HepG2 (cell line): ENCODE measurements around the gene CAMK2D. TPM values are rescaled to one million over a fixed set of nuclear protein-coding genes. Genes with fewer than 3 reads are reported as not detected.

ENCODE experiments used
- ATAC-seq: fragments of 200-7000 bp; cut with Tn5 transposase; 3 replicates; pipeline ENCODE4 v1.9.1; 2020; ENCODE audit warnings: mild to moderate bottlenecking, moderate library complexity
- BruUV-seq: library from RNA; stranded (reverse); fragments of 400-500 nt; replicated peaks from 2 replicates; lab custom pipeline; 2021; lab: Mats Ljungman, UMichigan
- CTCF ChIA-PET: fragments of 300-600 bp; formaldehyde crosslinking; extraction: SDS; loops from one replicate; lab custom pipeline; 2021; ENCODE audit warnings: low total read pairs, inconsistent platforms, low intra/inter-chr PET ratio; lab: Yijun Ruan, JAX
- POLR2A ChIA-PET: fragments of 350-600 bp; sonication (Branson Sonifier 250); formaldehyde crosslinking; loops from one replicate; lab custom pipeline; 2020; ENCODE audit warnings: antibody characterized with exemption, inconsistent platforms; lab: Yijun Ruan, JAX
- DNase-seq: peaks from one replicate; pipeline ENCODE4 v3.0.0-alpha.2; 2015; ENCODE audit warnings: low spot score
- FAIRE-seq: peaks from 3 replicates; lab custom pipeline; 2011; peaks lifted over from hg19 to GRCh38; lab: Jason Lieb, UNC
- H2AFZ ChIP-seq: one replicate; pipeline ENCODE4 v1.6.1; 2011; ENCODE audit warnings: low read length, inconsistent platforms
- H3K27ac ChIP-seq: fragments of 300-600 bp; 3 replicates; pipeline ENCODE4 v1.8.0; 2011; ENCODE audit warnings: mixed run types, mild to moderate bottlenecking, mixed read lengths, low read length, inconsistent platforms; ENCODE audit not compliant: insufficient read depth; ENCODE audit errors: extremely low read length
- H3K27me3 ChIP-seq, 2 experiments: fragments of 200-600 bp in 1 of 2; 2 replicates in 1 of 2; 3 replicates in 1 of 2; pipeline versions ENCODE4 v1.6.0 to v1.8.0; 2011; ENCODE audit warnings: low read length in 2 of 2, mild to moderate bottlenecking in 2 of 2, moderate library complexity in 2 of 2, inconsistent platforms in 1 of 2; ENCODE audit not compliant: insufficient read depth in 2 of 2, control insufficient read depth in 1 of 2
- H3K36me3 ChIP-seq, 2 experiments: fragments of 200-600 bp in 1 of 2; replicated peaks in 1 of 2; 2 replicates in 1 of 2; 3 replicates in 1 of 2; pipeline versions ENCODE4 v1.5.1 to v1.8.0; 2011; ENCODE audit warnings: low read length in 2 of 2, inconsistent platforms in 1 of 2; ENCODE audit not compliant: insufficient read depth in 2 of 2, control insufficient read depth in 1 of 2
- H3K4me1 ChIP-seq: 2 replicates; pipeline ENCODE4 v1.5.1; 2012; ENCODE audit warnings: low read length, inconsistent platforms; ENCODE audit not compliant: insufficient read depth
- H3K4me2 ChIP-seq: 2 replicates; pipeline ENCODE4 v1.6.0; 2011; ENCODE audit warnings: low read depth, low read length, inconsistent platforms
- H3K4me3 ChIP-seq, 3 experiments: fragments of 200-600 bp in 1 of 3; sonication (generic), shearing (Covaris generic) in 1 of 3; replicated peaks in 1 of 3; 2 replicates each; pipeline ENCODE4 v1.5.1; 2011 to 2016; ENCODE audit warnings: low read length in 3 of 3, inconsistent platforms in 2 of 3, low read depth in 2 of 3, mild to moderate bottlenecking in 2 of 3, control low read depth in 1 of 3, mixed read lengths in 1 of 3; ENCODE audit not compliant: insufficient read depth in 1 of 3
- H3K79me2 ChIP-seq: one replicate; pipeline ENCODE4 v1.6.1; 2011; ENCODE audit warnings: low read length, inconsistent platforms; ENCODE audit not compliant: insufficient read depth
- H3K9ac ChIP-seq: 2 replicates; pipeline ENCODE4 v1.6.0; 2011; ENCODE audit warnings: mild to moderate bottlenecking, low read depth, low read length, inconsistent platforms; ENCODE audit not compliant: insufficient read depth
- H3K9me3 ChIP-seq: 2 replicates; pipeline ENCODE4 v1.5.1; 2012; ENCODE audit warnings: mild to moderate bottlenecking, low read length
- H4K20me1 ChIP-seq: 2 replicates; pipeline ENCODE4 v1.6.0; 2011; ENCODE audit warnings: inconsistent platforms, mild to moderate bottlenecking, low read length, moderate library complexity; ENCODE audit not compliant: insufficient read depth
- ASH2L ChIP-seq: fragments of 300-600, 200-600 bp; sonication (generic); IDR thresholded peaks from 2 replicates; pipeline ENCODE4 v1.7.0; 2017; ENCODE audit warnings: low read depth, mild to moderate bottlenecking, moderate library complexity, mixed read lengths, low read length; ENCODE audit not compliant: insufficient read length
- CREM ChIP-seq, 2 experiments: sonication (generic) in 1 of 2; formaldehyde crosslinking in 1 of 2; IDR thresholded peaks; 2 replicates each; pipeline versions ENCODE4 v1.4.0 to v1.6.1; 2016 to 2020; ENCODE audit warnings: antibody characterized with exemption in 1 of 2, mild to moderate bottlenecking in 1 of 2, missing genetic modification reagents in 1 of 2
- ERF ChIP-seq: IDR thresholded peaks from 2 replicates; pipeline ENCODE4 v1.6.1; 2018; ENCODE audit warnings: missing biosample characterization, missing genetic modification reagents
- FOXO1 ChIP-seq: sonication (generic); formaldehyde crosslinking; IDR thresholded peaks from 2 replicates; pipeline ENCODE4 v1.4.0; 2020; ENCODE audit warnings: missing genetic modification reagents
- IRX3 ChIP-seq: sonication (generic); formaldehyde crosslinking; IDR thresholded peaks from 2 replicates; pipeline ENCODE4 v1.8.1; 2023; ENCODE audit warnings: mild to moderate bottlenecking, low read depth, missing genetic modification reagents, borderline replicate concordance
- JUNB ChIP-seq: sonication (generic); formaldehyde crosslinking; IDR thresholded peaks from 2 replicates; pipeline ENCODE4 v1.8.0; 2022; ENCODE audit warnings: missing genetic modification reagents, mild to moderate bottlenecking, borderline replicate concordance
- KDM3A ChIP-seq: IDR thresholded peaks from 2 replicates; pipeline ENCODE4 v1.6.1; 2018; ENCODE audit warnings: low read depth, missing compliant biosample characterization
- NBN ChIP-seq: fragments of 450-650 bp; conservative IDR thresholded peaks from 2 replicates; pipeline ENCODE4 v1.6.1; 2017
- NFKBIZ ChIP-seq: IDR thresholded peaks from 2 replicates; pipeline ENCODE4 v1.6.1; 2018; ENCODE audit warnings: missing genetic modification reagents, missing compliant biosample characterization
- RXRB ChIP-seq: IDR thresholded peaks from 2 replicates; pipeline ENCODE4 v1.6.1; 2016; ENCODE audit warnings: borderline replicate concordance, missing genetic modification reagents, missing compliant biosample characterization
- ZBTB42 ChIP-seq: sonication (generic); formaldehyde crosslinking; IDR thresholded peaks from 2 replicates; pipeline ENCODE4 v1.5.0; 2020; ENCODE audit warnings: mild to moderate bottlenecking, missing genetic modification reagents
- ZFY ChIP-seq: sonication (generic); formaldehyde crosslinking; IDR thresholded peaks from 2 replicates; pipeline ENCODE4 v1.4.0; 2020; ENCODE audit warnings: missing genetic modification reagents
- ZNF24 ChIP-seq: fragments of 450-650 bp; IDR thresholded peaks from 2 replicates; pipeline ENCODE4 v1.6.1; 2017; ENCODE audit warnings: antibody characterized with exemption, mild to moderate bottlenecking
- ZNF782 ChIP-seq: sonication (generic); formaldehyde crosslinking; IDR thresholded peaks from 2 replicates; pipeline ENCODE4 v1.4.0; 2020; ENCODE audit warnings: missing genetic modification reagents, mild to moderate bottlenecking, borderline replicate concordance
- ZZZ3 ChIP-seq: sonication (generic); formaldehyde crosslinking; IDR thresholded peaks from 2 replicates; pipeline ENCODE4 v1.4.0; 2020; ENCODE audit warnings: missing genetic modification reagents, mild to moderate bottlenecking, borderline replicate concordance
- WGBS: methylation state at CpG from one replicate; pipeline ENCODE4 v1.1.6; 2017; ENCODE audit warnings: low lambda C conversion rate; 5-methylcytosine and 5-hydroxymethylcytosine counted together
- in situ Hi-C: cut with HindIII; loops from 2 replicates; pipeline ENCODE4 v1.10.0; 2017; ENCODE audit warnings: low pct_unique_long_range_greater_than_20kb; ENCODE audit not compliant: extremely low pct_ligation_motif_present
- intact Hi-C: fragments of 100-400 bp; cut with micrococcal nuclease; formaldehyde crosslinking; loops from one replicate; pipeline ENCODE4 v1.10.0; 2022; ENCODE audit not compliant: unreplicated experiment
- polyA plus RNA-seq, 8 experiments: library from polyadenylated mRNA; depleted of rRNA in 3 of 8; stranded (reverse) in 7 of 8; unstranded in 1 of 8; fragments of >200 nt; fragmentation: Illumina TruSeq in 4 of 8; extraction: Trizol in 4 of 8; gene quantifications; 2 replicates each; pipeline versions ENCODE4 v1.2.1 to v1.2.3, GENCODE V29; 2011 to 2016; ENCODE audit warnings: low read depth in 4 of 8, missing spikeins in 1 of 8, mixed read lengths in 1 of 8; ENCODE audit not compliant: insufficient read depth in 1 of 8
- total RNA-seq, 5 experiments: library from RNA; depleted of rRNA; stranded (reverse); fragments of >200 nt; fragmentation: Illumina TruSeq; extraction: Trizol; gene quantifications; 2 replicates each; pipeline ENCODE4 v1.2.3, GENCODE V29; 2016; ENCODE audit warnings: low read depth in 1 of 5
- TF ChIP-seq, protein P1 (sequence below): IDR thresholded peaks from 2 replicates; pipeline ENCODE4 v1.6.1; 2016; ENCODE audit warnings: low read depth, control low read depth
- TF ChIP-seq, protein P2 (sequence below): sonication (generic); formaldehyde crosslinking; IDR thresholded peaks from 2 replicates; pipeline ENCODE4 v1.4.0; 2020; ENCODE audit warnings: missing genetic modification reagents

Gene CAMK2D
- total and polyA plus RNA-seq, 2 of the 13 experiments (the other 11 are each of a cell fraction or from before 2014, with no cell fraction given), result 18.0 to 65.4 TPM

DNA sequence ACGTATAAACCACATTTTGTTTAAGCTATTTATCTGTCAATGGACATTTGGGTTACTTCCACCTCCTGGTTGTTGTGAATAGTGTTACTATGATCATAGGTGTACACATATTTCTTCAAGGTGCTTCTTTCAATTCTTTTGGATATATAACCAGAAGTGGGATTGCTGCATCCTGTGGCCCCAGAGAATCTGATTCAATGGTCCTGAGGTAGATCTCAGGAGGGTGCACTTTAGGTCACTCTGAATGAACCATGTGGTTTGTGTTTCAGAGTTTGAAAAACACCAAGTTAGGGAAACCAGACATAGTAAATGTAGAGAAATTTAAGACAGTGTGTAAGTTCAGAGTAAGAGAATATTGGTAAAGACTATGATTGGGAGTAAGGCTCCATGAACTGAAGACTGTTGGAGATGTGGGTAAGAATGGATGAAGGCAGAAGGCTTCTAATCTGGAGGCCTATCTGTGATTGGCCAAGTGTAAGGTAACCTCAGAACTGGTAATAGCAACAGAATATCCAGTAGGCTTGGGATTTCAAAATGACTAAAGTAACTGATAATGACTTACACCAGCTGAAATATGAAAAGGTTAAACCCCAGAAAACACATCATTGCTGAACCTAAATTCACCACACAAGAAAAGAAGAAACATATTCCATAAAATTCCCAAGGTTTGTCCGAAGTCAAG is 236.9 kb downstream of the CAMK2D start:
- 97% methylated on average over 2 of the region's 2 CpGs for WGBS
- TF ChIP-seq NBN, result no peak
- TF ChIP-seq, protein P1, sequence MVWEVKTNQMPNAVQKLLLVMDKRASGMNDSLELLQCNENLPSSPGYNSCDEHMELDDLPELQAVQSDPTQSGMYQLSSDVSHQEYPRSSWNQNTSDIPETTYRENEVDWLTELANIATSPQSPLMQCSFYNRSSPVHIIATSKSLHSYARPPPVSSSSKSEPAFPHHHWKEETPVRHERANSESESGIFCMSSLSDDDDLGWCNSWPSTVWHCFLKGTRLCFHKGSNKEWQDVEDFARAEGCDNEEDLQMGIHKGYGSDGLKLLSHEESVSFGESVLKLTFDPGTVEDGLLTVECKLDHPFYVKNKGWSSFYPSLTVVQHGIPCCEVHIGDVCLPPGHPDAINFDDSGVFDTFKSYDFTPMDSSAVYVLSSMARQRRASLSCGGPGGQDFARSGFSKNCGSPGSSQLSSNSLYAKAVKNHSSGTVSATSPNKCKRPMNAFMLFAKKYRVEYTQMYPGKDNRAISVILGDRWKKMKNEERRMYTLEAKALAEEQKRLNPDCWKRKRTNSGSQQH, result no peak
- no peak for TF ChIP-seq ZZZ3
- no peak for TF ChIP-seq IRX3 (CRISPR knock-in tag)
- TF ChIP-seq ZFY (CRISPR knock-in tag), result no peak
- TF ChIP-seq JUNB (CRISPR knock-in tag), result no peak
- TF ChIP-seq RXRB (CRISPR knock-in tag), result no peak
- no peak overlapping the region for H3K9ac ChIP-seq
- no peak for FAIRE-seq
- H3K36me3 ChIP-seq, result peaks cover 3 to 23% of the 10 kb centered on the region in 2 experiments; a peak in 4 of 5 replicates
- intact Hi-C loops (loop anchor here (5.0 kb wide), 1 partner anchor 132 kb away; no protein-coding TSS in a partner anchor), in situ Hi-C loops (no loop called here)
- H3K27ac ChIP-seq, result no peak overlapping the region
- no peak for DNase-seq
- H3K79me2 ChIP-seq, result no peaks in the 10 kb centered on the region
- no peaks in the 10 kb centered on the region for H3K9me3 ChIP-seq
- H3K4me1 ChIP-seq, result no peaks in the 10 kb centered on the region
- ChIA-PET POLR2A (no interaction called here), CTCF (no interaction called here)
- ATAC-seq, result no peak
- H3K4me2 ChIP-seq, result no peak overlapping the region
- H3K4me3 ChIP-seq, result no peak overlapping the region
- no peaks in the 10 kb centered on the region for H4K20me1 ChIP-seq
- no TSS peak for BruUV-seq
- no peak overlapping the region for H2AFZ ChIP-seq
- no peaks in the 10 kb centered on the region for H3K27me3 ChIP-seq

DNA sequence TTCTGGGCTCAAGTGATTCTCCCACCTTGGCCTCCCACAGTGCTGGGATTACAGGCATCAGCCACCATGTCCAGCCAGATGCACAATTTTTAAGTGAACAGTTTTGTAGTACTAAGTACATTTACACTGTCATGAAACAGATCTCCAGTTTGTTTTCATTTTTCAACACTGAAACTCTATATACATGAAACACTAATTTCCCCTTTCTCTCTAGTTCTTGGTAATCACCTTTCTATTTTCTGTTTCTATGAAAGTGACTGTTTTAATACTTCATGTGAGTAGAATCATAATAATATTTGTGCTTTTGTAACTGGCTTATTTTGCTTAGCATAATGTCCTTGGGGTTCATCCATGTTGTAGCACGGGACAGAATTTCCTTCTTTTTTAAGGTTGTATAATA is 237.4 kb downstream of the CAMK2D start:
- Histone ChIP-seq H2AFZ (no peak overlapping the region), H3K9ac (no peak overlapping the region), H3K4me1 (no peaks in the 10 kb centered on the region), H3K27me3 (no peaks in the 10 kb centered on the region), H4K20me1 (no peaks in the 10 kb centered on the region), H3K27ac (no peak overlapping the region), H3K4me2 (no peak overlapping the region), H3K36me3 (peaks cover 3 to 19% of the 10 kb centered on the region in 2 experiments; a peak in 4 of 5 replicates), H3K9me3 (no peaks in the 10 kb centered on the region), H3K4me3 (no peak overlapping the region), H3K79me2 (no peaks in the 10 kb centered on the region)
- WGBS, result 100% methylated on average over 1 of the region's 1 CpG
- TF ChIP-seq ZNF782 (CRISPR knock-in tag), result no peak
- no peak for TF ChIP-seq CREM (IDR thresholded peaks at IDR 0.05)
- TF ChIP-seq CREM (CRISPR knock-in tag; IDR thresholded peaks at IDR 0.05), result no peak
- no peak for TF ChIP-seq KDM3A (CRISPR knock-in tag)
- TF ChIP-seq ERF (CRISPR knock-in tag), result no peak
- no peak for TF ChIP-seq ASH2L
- TF ChIP-seq ZNF24, result no peak
- TF ChIP-seq, protein P2, sequence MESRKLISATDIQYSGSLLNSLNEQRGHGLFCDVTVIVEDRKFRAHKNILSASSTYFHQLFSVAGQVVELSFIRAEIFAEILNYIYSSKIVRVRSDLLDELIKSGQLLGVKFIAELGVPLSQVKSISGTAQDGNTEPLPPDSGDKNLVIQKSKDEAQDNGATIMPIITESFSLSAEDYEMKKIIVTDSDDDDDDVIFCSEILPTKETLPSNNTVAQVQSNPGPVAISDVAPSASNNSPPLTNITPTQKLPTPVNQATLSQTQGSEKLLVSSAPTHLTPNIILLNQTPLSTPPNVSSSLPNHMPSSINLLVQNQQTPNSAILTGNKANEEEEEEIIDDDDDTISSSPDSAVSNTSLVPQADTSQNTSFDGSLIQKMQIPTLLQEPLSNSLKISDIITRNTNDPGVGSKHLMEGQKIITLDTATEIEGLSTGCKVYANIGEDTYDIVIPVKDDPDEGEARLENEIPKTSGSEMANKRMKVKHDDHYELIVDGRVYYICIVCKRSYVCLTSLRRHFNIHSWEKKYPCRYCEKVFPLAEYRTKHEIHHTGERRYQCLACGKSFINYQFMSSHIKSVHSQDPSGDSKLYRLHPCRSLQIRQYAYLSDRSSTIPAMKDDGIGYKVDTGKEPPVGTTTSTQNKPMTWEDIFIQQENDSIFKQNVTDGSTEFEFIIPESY (CRISPR knock-in tag), result no peak
- no peak for TF ChIP-seq FOXO1 (CRISPR knock-in tag)
- no peak for TF ChIP-seq NFKBIZ
- no peak for TF ChIP-seq ZBTB42 (CRISPR knock-in tag)
- BruUV-seq, result no TSS peak
- POLR2A ChIA-PET, result no interaction called here
- in situ Hi-C loops (no loop called here), intact Hi-C loops (no loop called here)
- no peak for FAIRE-seq
- ATAC-seq, result no peak
- CTCF ChIA-PET, result no interaction called here
- DNase-seq, result no peak
